Astrocyte (in vitro differentiated cells and primary cell): ENCODE data around the gene LY6G5B. TPM values are rescaled to one million over a fixed set of nuclear protein-coding genes. Genes with fewer than 3 reads are reported as not detected.

ENCODE experiments used
- DNase-seq: peaks from one replicate; pipeline ENCODE4 v3.0.0-alpha.2; 2010; ENCODE audit warnings: low read depth
- FAIRE-seq: peaks from 2 replicates; lab custom pipeline; 2011; peaks lifted over from hg19 to GRCh38; lab: Jason Lieb, UNC
- H2AFZ ChIP-seq: 2 replicates; pipeline ENCODE4 v1.6.0; 2012; ENCODE audit warnings: low read depth, low read length, inconsistent platforms
- H3K27ac ChIP-seq: 2 replicates; pipeline ENCODE4 v1.5.1; 2011; ENCODE audit warnings: low read depth, low read length, inconsistent platforms
- H3K27me3 ChIP-seq: 2 replicates; pipeline ENCODE4 v1.6.0; 2011; ENCODE audit warnings: low read length, inconsistent platforms; ENCODE audit not compliant: insufficient read depth
- H3K36me3 ChIP-seq: 2 replicates; pipeline ENCODE4 v1.5.1; 2011; ENCODE audit warnings: low read length, inconsistent platforms; ENCODE audit not compliant: insufficient read depth
- H3K4me1 ChIP-seq: 2 replicates; pipeline ENCODE4 v1.5.1; 2011; ENCODE audit warnings: low read length, inconsistent platforms; ENCODE audit not compliant: insufficient read depth
- H3K4me2 ChIP-seq: 2 replicates; pipeline ENCODE4 v1.6.0; 2012; ENCODE audit warnings: low read length, inconsistent platforms
- H3K4me3 ChIP-seq: 2 replicates; pipeline ENCODE4 v1.5.1; 2011; ENCODE audit warnings: low read depth, mild to moderate bottlenecking, low read length, inconsistent platforms; ENCODE audit not compliant: insufficient read depth
- H3K79me2 ChIP-seq: 2 replicates; pipeline ENCODE4 v1.6.0; 2012; ENCODE audit warnings: mild to moderate bottlenecking, low read length, inconsistent platforms; ENCODE audit not compliant: insufficient read depth
- H3K9ac ChIP-seq: 2 replicates; pipeline ENCODE4 v1.6.0; 2012; ENCODE audit warnings: mild to moderate bottlenecking, low read length, inconsistent platforms
- H3K9me3 ChIP-seq: 2 replicates; pipeline ENCODE4 v1.5.1; 2012; ENCODE audit warnings: low read depth, mild to moderate bottlenecking, low read length, inconsistent platforms; ENCODE audit not compliant: insufficient read depth
- H4K20me1 ChIP-seq: 2 replicates; pipeline ENCODE4 v1.6.0; 2012; ENCODE audit warnings: low read length, inconsistent platforms; ENCODE audit not compliant: insufficient read depth
- H3K27ac Mint-ChIP-seq: one replicate; pipeline ENCODE4 v1.8.0; 2021; ENCODE audit warnings: mild to moderate bottlenecking, mixed read lengths; ENCODE audit not compliant: unreplicated experiment
- H3K27me3 Mint-ChIP-seq: one replicate; pipeline ENCODE4 v1.8.0; 2021; ENCODE audit warnings: low read depth, mixed read lengths; ENCODE audit not compliant: unreplicated experiment
- H3K36me3 Mint-ChIP-seq: one replicate; pipeline ENCODE4 v1.8.0; 2021; ENCODE audit warnings: low read depth, mixed read lengths; ENCODE audit not compliant: unreplicated experiment
- H3K4me1 Mint-ChIP-seq: one replicate; pipeline ENCODE4 v1.8.0; 2021; ENCODE audit warnings: low read depth, mixed read lengths; ENCODE audit not compliant: unreplicated experiment
- H3K4me3 Mint-ChIP-seq: one replicate; pipeline ENCODE4 v1.8.0; 2021; ENCODE audit warnings: mild to moderate bottlenecking, moderate library complexity, mixed read lengths; ENCODE audit not compliant: unreplicated experiment
- H3K9me3 Mint-ChIP-seq: one replicate; pipeline ENCODE4 v1.8.0; 2021; ENCODE audit warnings: mild to moderate bottlenecking, mixed read lengths; ENCODE audit not compliant: unreplicated experiment
- CTCF ChIP-seq: IDR thresholded peaks from 2 replicates; pipeline ENCODE4 v1.5.1; 2011; ENCODE audit warnings: low read depth, mild to moderate bottlenecking, inconsistent platforms, low read length, moderate library complexity; ENCODE audit not compliant: insufficient read depth
- EZH2 ChIP-seq: IDR thresholded peaks from 2 replicates; pipeline ENCODE4 v1.6.1; 2012; ENCODE audit warnings: mild to moderate bottlenecking, low read length, inconsistent platforms; ENCODE audit not compliant: insufficient read depth
- total RNA-seq: library from RNA; stranded (reverse); gene quantifications from 2 replicates; pipeline ENCODE4 v1.2.1, GENCODE V29; 2021

Gene LY6G5B
- total RNA-seq, 1 donor from 2014 or later: 20.3 TPM

- no peaks in the 10 kb centered on the region for H3K27me3 Mint-ChIP-seq
- DNase-seq: no peak
- Histone ChIP-seq H4K20me1 (peaks cover 95% of the 10 kb centered on the region), H3K27ac (no peak overlapping the region), H3K79me2 (peaks cover 84% of the 10 kb centered on the region), H3K4me3 (no peak overlapping the region), H2AFZ (no peak overlapping the region), H3K4me2 (no peak overlapping the region), H3K36me3 (peaks cover 59% of the 10 kb centered on the region), H3K4me1 (no peaks in the 10 kb centered on the region), H3K27me3 (no peaks in the 10 kb centered on the region), H3K9me3 (no peaks in the 10 kb centered on the region), H3K9ac (no peak overlapping the region)
- H3K9me3 Mint-ChIP-seq: no peaks in the 10 kb centered on the region
- FAIRE-seq: no peak
- H3K4me1 Mint-ChIP-seq: no peaks in the 10 kb centered on the region
- H3K27ac Mint-ChIP-seq: peak overlapping the region; percentile 47
- TF ChIP-seq CTCF (no peak), EZH2 (no peak)
- H3K36me3 Mint-ChIP-seq: peaks cover 37% of the 10 kb centered on the region
- no peak overlapping the region for H3K4me3 Mint-ChIP-seq
Measured at GRCh38 chr6:31629014-31629413, 40.8 kb upstream of the LY6G5B start.

GRCh38 chr6:31630177-31630934 is 39.4 kb upstream of the LY6G5B start:
- H3K4me1 ChIP-seq: no peaks in the 10 kb centered on the region
- peaks cover 62% of the 10 kb centered on the region for H3K36me3 ChIP-seq
- no peak overlapping the region for H3K4me3 ChIP-seq
- TF ChIP-seq CTCF (no peak), EZH2 (no peak)
- H3K27me3 ChIP-seq: no peaks in the 10 kb centered on the region
- no peaks in the 10 kb centered on the region for H3K9me3 ChIP-seq
- H3K9me3 Mint-ChIP-seq: no peaks in the 10 kb centered on the region
- no peak overlapping the region for H3K27ac ChIP-seq
- H3K4me3 Mint-ChIP-seq: peak overlapping the region; percentile 16
- H3K4me1 Mint-ChIP-seq: no peaks in the 10 kb centered on the region
- peaks cover 36% of the 10 kb centered on the region for H3K36me3 Mint-ChIP-seq
- peaks cover 96% of the 10 kb centered on the region for H4K20me1 ChIP-seq
- no peaks in the 10 kb centered on the region for H3K27me3 Mint-ChIP-seq
- DNase-seq: no peak
- H3K9ac ChIP-seq: no peak overlapping the region
- peaks cover 72% of the 10 kb centered on the region for H3K79me2 ChIP-seq
- FAIRE-seq: no peak
- H3K27ac Mint-ChIP-seq: peak overlapping the region; percentile 66
- no peak overlapping the region for H3K4me2 ChIP-seq
- no peak overlapping the region for H2AFZ ChIP-seq

- no peak overlapping the region for H3K4me3 Mint-ChIP-seq
- Histone ChIP-seq H3K27me3 (no peaks in the 10 kb centered on the region), H3K4me3 (no peak overlapping the region), H3K79me2 (peaks cover 63% of the 10 kb centered on the region), H3K4me2 (no peak overlapping the region), H2AFZ (no peak overlapping the region), H3K4me1 (no peaks in the 10 kb centered on the region), H3K27ac (no peak overlapping the region), H4K20me1 (peaks cover 96% of the 10 kb centered on the region), H3K9ac (no peak overlapping the region), H3K36me3 (peaks cover 63% of the 10 kb centered on the region), H3K9me3 (no peaks in the 10 kb centered on the region)
- no peak for DNase-seq
- no peaks in the 10 kb centered on the region for H3K9me3 Mint-ChIP-seq
- TF ChIP-seq CTCF: no peak
- no peak for TF ChIP-seq EZH2
- FAIRE-seq: no peak
- no peaks in the 10 kb centered on the region for H3K27me3 Mint-ChIP-seq
- H3K4me1 Mint-ChIP-seq: no peaks in the 10 kb centered on the region
- H3K27ac Mint-ChIP-seq: no peak overlapping the region
- peaks cover 37% of the 10 kb centered on the region for H3K36me3 Mint-ChIP-seq
Measured at GRCh38 chr6:31631209-31631608, 38.6 kb upstream of the LY6G5B start.
